Hindlimb muscle (tissue), 1 donor: ENCODE results near the gene EMD. TPM values are rescaled to one million over a fixed set of nuclear protein-coding genes. Genes with fewer than 3 reads are reported as not detected.
A peak's percentile ranks its signal among the peaks of the same experiment; 100 is the strongest.

Experiments used
- DNase-seq: peaks from one replicate; pipeline ENCODE4 v3.0.0-alpha.2; 2013
- polyA plus RNA-seq: library from polyadenylated mRNA; unstranded; fragments of 120-200 nt; gene quantifications from one replicate; pipeline ENCODE4 v1.2.1, GENCODE V29; 2013; ENCODE audit not compliant: insufficient read length

EMD gene
- polyA plus RNA-seq, 1 donor, result 51.6 TPM

DNA sequence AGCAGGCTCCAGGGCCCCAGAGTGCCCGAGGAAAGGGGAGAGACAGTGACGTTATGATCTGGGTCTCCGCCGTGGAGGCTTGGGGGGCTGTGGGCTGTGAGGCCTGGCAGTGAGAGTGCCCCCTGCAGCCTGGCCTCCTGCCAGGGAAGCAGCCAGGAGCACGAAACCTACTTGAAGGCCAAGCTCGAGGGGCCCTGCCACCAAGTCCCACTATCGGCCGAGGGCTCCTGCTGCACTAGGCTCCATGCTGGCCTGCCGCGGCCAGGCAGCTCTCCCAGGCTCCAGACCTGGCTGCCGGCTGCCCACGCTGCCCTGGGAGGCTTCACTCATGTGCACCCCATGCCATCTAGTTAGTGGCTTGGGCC, 23.3 kb upstream of the EMD start:
- no peak for DNase-seq

- DNase-seq, result no peak
These were observed 22.5 kb upstream of the EMD start for GRCh38 chrX:154356596-154356995.

DNA sequence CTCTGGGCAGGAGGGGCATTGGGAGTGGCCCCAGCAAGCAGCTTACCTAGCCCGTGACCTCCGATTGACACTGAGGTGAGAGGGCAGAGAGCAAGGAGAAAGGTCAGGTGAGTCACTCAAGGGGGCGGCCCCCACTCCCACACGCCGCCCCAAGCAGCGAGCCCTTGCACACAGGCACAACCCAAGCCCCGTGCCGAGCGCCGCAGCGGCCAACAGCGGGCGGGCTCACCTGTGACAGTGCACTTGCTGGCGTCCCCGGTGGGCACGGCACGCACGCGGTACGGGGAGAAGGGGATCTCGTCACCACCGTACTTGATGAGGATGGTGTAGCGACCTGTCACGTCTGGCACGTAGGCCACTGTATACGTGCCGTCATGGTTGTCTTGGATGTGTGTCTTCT, 21.9 kb upstream of the EMD start:
- DNase-seq, result no peak

- DNase-seq, result no peak
These were observed 21.1 kb upstream of the EMD start for GRCh38 chrX:154358011-154358410.

GRCh38 chrX:154358829-154359228, 20.3 kb upstream of the EMD start:
- DNase-seq, result no peak

DNA sequence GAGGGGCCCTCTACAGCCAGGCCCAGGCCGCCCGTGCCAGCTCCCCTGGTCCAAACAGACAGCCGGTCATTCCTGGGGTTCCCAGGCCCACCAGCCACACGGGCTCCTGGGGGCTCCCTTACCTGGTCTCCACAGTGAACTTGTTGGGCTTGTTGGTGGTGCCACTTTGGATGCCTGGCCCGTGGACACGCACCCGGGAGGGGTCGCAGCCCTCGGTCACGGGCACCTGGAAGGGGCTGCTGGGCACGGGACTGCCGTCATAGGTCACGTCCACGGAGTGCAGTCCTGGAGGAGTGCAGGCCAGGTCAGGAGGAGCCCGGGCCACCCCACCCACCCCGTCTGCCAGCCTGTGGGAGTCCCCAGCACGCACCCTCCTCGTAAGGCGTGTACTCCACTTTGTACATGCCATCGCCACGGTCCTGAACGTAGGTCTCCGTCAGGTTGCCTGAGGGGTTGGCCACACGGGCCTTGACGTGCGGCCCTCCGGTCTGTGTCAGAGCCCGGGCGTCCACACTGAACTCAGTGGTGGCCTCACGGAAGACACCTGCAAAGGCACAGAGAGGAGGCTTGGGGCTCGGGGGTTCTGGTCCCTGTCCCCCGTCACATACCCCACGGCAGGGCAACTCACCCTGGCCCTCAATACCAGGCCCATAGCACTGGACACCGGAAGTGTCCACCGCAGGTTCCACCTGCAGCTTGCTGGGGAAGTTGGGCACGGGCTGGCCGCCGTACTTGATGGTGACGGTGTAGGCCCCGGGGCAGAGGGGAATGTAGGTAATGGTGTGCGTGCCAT, 19.5 kb upstream of the EMD start:
- no peak for DNase-seq

GRCh38 chrX:154360155-154360713, 18.9 kb upstream of the EMD start:
- DNase-seq, result no peak

GRCh38 chrX:154362085-154362742, 16.9 kb upstream of the EMD start:
- no peak for DNase-seq

DNA sequence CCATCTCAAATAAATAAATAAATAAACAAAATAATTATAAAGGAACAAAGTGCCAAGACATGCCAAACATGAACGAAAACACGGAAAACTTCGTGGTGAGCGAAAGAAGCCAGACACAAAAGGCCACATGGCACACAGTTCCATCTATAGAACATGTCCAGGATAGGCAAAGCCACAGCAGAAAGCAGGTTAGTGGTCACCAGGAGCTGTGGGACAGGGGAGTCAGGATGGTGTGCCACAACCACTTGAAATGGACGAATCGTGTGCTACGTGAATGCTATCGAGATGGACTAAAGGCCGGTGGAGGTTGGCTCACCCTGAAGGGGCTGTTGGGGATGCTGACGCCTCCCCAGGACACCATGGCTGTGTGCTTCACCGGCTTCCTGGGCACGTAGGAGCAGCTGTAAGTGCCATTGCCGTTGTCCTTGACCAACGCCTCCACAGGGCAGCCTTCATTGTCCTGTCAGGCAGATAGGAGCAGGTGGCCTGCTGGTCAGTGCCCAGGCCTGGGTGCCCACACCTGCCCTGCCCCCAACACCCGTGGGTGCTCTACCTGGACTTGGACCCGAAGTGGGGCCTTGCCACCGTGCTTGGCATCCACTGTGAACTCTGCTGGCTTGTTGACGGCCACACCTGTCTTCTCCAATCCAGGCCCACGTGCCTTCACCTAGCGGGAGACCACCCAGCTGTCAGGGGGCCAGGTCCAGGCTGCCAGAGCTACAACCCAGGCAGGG, 15.2 kb upstream of the EMD start:
- no peak for DNase-seq

GRCh38 chrX:154365052-154365600, 14.0 kb upstream of the EMD start:
- no peak for DNase-seq

- DNase-seq, result no peak
These were observed 13.0 kb upstream of the EMD start for GRCh38 chrX:154365997-154366665.

GRCh38 chrX:154366666-154367055, 12.4 kb upstream of the EMD start:
- no peak for DNase-seq

- no peak for DNase-seq
These were observed 11.4 kb upstream of the EMD start for GRCh38 chrX:154367474-154368308.

DNA sequence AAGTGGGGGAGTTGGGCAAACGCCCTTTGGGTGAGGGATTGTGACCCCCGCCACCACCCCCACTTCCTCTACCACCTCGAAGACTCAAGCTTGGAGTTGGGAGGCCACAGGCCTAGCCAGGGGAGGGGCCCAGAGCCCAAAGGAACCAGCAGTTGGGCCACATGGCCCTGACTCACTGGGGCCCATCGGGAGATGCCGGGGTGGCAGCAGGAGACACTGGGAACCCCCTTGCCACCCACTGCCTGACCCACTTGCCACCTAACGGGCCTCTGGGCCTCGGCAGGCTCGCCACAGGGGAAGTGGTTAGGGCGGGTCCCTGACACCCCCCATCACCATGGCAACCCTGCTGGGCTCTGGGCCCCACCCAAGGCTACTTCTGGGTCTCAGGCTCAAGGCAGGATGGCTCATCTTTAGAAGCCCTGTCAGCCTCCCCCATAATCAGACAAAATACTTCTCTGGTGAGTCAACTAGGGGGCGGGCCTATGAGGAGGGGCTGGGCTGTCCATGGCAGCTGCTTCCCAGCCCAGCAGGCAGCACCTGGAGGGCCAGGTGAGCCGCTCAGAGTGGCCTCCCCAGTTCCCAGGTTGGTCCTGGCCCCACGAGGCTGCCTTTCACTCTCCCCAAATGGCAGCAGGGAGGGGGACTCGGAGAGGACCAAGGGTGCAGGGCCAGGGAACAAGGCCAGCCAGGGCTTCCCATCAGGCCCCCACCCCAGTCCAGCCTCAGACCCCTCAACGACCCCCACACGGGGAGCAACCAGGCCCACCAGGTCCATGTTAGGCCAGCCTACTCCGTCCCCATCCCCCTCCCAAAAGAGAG, 10.3 kb upstream of the EMD start:
- DNase-seq, result peak; percentile 51

GRCh38 chrX:154369449-154370299, 9.4 kb upstream of the EMD start:
- peak; percentile 84 for DNase-seq

DNA sequence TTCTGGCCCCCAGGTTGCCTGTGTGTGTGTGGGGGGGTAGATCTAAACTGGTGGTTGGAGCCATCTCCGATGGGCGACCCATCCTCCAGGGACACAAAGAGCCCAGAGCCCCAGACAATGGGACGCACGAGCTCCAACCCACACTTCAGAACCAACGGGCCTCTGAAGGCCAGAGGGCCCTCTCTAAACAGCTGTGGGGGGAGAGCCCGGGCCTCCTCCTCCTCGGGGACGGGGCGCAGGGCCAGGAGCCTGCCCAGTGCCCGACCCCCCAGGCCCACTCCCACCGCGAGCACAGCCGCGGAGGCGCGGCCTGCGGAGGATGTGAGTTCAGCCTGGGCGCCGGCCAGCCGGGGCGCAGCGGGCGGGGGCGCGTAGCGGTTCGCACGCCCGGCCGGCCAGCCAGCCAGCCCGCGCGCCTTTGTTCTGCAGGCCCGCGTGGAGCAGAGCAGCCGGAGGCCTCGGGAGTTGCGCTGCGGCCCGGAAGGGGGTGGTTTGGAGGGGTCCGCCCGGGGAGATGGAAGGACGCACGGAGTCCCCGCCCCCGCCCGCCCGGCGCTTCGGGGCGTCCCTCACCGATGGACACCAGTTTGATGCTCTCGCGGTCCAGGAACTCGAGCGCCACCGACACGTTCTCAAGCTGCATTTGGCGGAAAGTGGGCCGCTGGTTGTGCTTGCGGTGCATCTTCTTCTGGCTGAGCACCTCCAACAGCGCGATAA, 8.6 kb upstream of the EMD start:
- peak; percentile 51 for DNase-seq

DNA sequence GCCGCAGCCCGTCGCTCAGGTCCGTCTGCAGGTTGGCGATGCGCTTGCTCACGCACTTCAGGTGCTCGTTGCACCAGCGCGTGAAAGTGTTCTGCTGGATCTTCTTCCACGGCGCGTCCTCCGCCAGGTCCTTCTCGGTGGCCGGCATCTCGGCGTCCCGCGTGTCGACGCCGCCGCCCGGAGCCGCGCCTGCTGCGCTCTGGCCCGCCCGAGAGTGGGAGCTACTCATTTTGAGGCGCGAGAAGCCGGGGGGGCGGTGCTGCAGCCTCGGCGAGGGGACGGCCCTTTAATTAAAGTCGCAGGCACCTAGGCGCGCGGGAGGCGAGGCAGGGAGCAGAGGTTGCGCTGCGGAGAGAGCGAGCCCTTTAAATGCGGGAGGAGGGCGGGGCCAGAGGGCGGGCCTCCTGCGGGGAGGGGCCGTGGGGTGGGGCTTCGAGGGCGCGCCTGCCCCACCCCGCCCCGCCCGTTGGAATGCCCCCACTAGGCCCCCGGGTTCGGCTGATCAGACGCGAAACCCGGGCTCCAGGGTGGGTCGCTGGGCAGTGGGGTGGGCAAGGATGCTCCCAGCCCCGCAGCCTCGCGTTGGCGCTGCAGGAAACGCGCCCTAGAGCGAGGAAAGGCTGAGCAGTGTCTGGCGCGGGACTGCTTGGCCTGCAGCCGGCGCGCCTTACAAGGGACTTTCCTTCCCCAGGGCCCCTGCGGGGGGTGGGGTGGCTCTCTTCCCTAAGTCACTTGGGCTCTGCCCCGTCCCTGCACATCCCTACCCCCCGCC, 7.9 kb upstream of the EMD start:
- DNase-seq, result peak; percentile 89

DNA sequence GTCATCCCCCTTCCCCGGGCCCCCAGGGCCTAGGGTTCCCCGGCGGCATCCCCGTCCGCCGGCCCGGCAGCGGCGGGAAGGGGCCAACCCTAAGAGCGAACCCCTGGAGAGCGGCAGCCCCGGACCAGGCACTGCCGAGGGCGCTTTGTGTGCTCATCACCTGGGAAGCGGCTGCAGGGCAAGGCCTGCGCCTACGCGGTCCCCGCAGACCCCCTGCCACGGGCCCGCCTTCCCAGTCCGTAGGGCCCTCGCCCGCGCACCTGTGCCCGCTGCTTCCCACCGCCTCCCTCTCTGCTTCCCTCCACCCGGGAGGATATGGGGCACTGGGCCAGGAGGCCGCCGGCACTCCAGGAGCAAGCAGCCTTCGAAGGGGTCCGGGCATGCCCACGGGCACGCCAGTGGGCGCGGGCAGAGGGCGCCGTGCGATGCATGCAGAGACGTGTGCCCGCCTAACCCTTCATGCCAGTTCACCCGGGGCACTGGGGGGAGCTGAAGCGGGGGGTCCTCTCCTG, 7.2 kb upstream of the EMD start:
- no peak for DNase-seq
